ENCODE measurements around the gene IL36B.

IL36B gene

DNA sequence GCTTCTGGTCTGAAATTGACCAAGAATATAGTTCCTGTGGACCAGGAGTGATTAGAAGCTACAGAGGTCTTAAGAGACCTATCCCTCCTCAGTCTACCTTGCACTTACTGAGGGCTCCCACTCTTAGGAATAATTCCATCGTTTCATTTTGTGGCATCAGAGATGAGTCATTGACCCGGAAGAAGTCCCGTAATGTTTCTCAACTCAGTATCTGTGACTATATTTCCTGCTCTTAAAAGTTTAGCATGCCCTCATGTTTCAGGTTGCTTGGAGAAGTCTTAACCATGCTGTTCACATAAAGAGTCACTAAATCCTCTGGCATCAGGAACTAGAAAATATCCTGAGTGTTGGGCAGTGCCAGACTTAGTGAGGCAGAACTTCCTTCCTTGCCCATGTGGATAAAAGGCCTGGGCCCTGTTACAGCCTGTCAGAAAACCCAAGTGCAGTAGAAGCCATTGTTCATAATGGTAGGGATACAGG, 47.6 kb downstream of the IL36B start, which contains the start of gene IL36A:
IL36A (plus strand) TSS at position 430 of the 480 bp plus-strand sequence. CDS start 413 bp downstream, outside the sequence.
- DNase-seq: no peak

DNA sequence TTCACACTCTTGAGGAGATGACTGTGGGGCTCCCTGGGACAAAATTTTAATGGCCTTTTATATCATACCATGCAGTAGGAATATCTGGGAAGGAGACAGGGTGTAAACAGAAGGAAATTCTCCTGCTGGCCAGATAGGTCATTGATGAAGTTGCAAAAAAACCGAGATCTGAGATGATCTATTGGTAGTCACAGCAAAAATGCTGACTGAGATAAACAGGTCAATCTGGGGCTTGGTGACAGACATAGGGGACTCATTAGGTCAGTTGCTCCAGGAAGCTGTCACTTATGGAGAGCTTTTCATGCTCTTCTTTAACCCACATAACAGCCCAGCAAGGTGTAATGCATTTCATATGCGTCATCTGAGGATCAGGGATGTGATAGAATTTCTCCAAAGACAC, 50.0 kb downstream of the IL36B start:
- DNase-seq: no peak

DNA sequence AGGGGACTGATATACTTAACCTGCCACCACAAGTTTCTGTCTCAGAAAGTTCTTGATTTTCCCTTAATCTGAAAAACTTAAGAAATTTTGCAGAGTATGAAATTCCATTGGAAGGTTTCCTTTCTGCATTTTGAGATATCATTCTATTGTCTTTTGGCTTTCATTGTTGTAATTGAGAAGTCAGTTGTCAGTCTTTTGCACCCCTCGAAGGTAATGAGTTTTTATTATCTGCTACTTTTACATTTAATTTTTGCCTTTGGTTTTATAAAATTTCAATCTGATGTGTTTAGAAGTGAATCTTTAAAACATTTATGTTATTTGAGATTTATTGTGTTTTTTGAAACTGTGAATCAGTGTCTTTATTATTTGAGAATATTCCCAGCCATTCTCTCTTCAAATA, 52.2 kb downstream of the IL36B start:
- DNase-seq: no peak

DNA sequence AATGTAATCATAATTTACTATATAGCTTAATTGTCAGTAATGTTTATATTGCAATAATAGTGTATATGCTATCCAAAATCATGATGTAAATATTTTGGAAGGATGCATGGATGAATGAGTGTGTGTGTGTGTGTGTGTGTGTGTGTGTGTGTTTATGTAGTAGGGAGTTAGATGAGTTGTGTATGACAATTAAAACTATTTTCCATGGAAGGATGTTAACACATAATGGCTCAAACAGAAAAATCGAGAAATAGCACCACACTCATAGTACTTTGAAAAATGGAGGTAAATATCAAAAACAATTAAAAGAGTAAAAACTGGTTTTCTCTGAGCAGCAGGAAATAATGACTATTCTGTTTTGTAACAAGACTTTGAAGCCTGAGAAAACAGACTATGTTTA, 55.5 kb downstream of the IL36B start:
- peak in 2 of 6 experiments; percentile 31 to 52 for DNase-seq

DNA sequence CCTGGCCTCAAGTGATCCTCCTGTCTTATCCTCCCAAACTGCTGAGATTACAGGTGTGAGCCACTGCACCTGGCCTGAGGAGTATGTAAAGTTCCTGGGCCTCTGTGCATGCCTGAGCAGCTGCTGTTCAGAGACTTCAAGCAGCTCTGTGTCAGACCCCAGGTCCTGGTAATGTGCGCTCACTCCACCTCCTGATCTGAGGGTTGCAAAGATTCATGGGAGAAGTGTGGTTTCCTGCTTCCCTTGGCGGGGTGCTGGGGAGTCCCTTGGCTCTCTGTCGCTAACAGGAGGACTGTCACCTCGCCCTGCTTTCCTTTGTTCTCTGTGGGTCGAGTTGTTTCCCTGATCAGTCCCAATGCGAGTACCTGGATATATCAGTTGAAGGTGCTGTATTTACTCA, 56.0 kb downstream of the IL36B start:
- peak; percentile 56 to 89 (median 82) for DNase-seq

DNA sequence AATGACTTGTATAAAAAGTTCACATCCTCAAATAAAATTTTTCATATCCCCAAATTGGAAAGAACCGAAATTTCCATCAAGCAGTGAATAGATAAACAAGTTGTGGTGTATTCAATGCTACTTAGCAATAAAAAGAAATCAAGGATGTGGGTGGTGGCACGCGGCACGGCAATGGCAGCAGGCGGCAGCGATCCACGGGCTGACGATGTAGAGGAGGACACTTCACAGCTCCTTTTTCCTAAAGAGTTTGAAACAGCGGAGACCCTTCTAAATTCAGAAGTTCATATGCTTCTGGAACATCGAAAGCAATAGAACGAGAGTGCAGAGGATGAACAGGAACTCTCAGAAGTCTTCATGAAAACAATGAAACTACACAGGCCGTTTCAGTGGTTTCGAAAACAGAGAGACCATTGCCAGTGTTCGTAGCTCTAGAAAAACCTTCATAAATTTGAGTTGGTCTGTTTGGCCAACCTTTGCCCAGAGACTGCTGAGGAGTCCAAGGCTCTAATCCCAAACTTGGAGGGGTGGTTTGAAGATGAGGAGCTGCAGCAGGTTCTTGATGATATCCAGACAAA, 57.2 kb downstream of the IL36B start:
- peak in 5 of 6 experiments; percentile 2 to 40 (median 17) for DNase-seq

DNA sequence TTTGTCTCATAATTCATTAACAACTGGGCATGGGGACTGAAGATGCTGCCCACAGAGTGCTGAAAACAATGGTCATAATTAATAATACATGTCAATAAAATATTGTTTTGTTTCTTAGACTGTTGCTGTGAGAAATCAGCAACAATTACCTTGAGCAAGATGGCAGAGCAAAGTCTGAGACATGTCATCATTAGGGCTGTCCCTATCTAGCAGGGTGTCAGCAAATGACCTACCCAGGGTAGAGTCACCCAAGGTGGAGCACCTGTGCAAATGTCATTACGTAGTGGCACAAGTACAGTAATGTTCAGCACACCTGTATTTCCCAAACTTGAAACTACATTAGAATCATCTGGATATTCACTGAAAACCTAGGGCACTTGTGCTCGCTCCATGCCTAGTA, 58.0 kb downstream of the IL36B start:
- DNase-seq: no peak

DNA sequence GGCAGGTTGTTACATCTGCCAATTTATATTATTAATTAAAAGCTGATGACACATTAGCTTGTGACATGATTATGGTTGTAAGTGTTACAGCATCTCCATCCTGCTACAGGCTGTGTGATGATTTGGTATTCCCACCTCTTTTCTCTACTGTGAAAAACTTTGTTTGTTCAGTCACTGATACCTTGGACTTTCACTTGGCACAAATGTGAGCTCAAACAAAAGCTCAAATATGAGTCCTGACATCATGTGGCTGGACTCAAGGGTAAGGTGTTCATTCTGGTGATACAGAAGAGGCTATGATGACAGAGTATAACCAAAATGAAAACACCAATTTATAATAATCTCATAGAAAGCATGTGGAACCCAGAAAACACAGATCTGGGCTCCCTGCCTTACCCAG, 58.8 kb downstream of the IL36B start:
- no peak for DNase-seq

DNA sequence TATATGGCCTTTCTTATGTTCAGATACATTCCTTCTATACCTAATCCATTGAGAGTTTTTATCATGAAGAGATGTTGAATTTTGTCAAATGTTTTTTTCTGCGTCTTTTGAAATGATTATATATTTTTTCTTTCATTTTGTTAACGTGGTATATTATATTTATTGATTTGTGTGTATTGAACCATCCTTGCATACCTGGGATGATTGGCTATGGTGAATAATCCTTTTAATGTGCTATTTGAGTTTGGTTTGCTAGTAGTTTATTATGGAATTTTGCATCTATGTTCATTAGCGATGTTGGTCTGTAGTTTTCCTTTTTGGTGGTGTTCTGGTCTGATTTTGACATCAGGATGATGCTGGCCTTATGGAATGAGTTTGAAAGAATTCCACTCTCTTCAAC, 63.1 kb downstream of the IL36B start:
- DNase-seq: no peak

DNA sequence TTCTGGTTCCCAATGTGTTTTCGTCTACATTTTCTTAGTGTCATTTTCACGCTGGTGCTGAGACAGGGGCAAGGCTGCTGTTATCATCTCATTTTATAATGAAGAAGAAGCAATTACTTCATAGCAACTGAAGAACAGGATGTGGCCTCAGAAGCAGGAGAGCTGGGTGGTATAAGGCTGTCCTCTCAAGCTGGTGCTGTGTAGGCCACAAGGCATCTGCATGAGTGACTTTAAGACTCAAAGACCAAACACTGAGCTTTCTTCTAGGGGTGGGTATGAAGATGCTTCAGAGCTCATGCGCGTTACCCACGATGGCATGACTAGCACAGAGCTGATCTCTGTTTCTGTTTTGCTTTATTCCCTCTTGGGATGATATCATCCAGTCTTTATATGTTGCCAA, 67.6 kb downstream of the IL36B start:
- peak in 5 of 6 experiments; percentile 6 to 68 (median 53) for DNase-seq

DNA sequence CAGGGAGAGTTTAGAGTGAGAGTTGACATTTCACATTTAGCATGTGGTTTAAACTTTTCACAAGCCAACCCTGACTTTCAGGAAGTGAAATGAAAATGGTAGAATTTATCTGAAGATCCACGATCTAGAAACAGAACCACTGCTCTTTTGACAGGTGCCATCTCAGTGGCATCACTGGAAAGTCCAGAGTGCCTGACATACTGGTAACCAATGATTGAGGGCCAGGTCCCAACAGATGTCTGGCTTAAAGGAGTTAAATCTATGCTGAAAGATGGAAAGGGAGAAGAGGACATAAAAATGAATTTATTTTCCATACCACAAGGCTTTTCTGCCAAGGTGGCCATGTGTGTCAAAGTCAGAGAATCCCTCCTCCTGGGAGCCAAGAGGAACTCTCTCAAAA, 72.1 kb downstream of the IL36B start:
- DNase-seq: peak in 1 of 6 experiments; percentile 14

DNA sequence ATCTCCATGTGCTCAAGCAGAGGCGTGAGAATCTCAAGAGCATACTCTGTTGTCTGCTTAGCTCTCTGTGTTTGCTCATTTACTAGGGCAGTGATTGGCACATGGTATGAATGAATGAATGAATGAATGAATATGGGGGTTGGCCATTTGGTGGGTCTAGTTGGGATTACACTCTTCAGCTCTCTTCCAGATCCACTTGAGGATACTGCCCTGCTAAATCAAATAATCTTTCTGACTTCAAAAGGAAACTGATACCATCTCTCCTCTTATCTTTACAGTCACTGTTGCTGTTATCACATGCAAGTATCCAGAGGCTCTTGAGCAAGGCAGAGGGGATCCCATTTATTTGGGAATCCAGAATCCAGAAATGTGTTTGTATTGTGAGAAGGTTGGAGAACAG, 72.9 kb downstream of the IL36B start:
- no peak for DNase-seq

DNA sequence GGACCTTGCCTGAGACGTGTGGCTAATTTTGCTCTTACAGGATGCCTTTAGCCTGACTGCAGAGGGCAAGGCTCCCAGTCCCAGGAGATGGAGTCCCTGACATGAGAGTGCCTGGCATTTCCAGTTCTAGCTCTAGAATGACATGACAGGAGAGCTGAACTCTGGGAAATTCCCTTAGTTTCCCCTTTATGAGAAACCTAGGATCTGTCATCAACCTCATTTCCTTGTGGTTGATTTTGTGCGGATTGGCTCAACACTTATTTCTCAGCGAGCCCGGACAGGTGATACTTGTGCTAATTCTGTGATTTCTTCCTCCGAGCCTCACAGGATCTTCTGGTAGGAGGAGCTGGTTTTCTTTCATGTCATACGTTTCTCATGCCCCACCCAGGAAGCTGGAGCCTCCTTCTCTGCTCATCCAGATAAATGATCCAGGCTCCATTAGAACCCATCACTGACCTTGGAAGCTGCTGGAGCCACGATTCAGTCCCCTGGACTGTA, 75.1 kb downstream of the IL36B start, which contains the start of gene IL36G:
IL36G (plus strand) TSS at position 448 of the 498 bp plus-strand sequence. CDS start 633 bp downstream, outside the sequence.
- no peak for DNase-seq

All from stimulated activated naive CD4-positive, alpha-beta T cell (primary cell).